WI38 (cell line): ENCODE results near the gene CD55.

Experiments
- H3K4me3 ChIP-seq: 2 replicates; pipeline ENCODE4 v1.5.1; 2011; ENCODE audit warnings: low read depth, mild to moderate bottlenecking, control low read depth, low read length
- TF ChIP-seq, protein P1 (sequence below): IDR thresholded peaks from 2 replicates; pipeline ENCODE4 v1.5.1; 2012; ENCODE audit warnings: low read depth, mild to moderate bottlenecking, control low read depth, low read length

CD55 gene

DNA sequence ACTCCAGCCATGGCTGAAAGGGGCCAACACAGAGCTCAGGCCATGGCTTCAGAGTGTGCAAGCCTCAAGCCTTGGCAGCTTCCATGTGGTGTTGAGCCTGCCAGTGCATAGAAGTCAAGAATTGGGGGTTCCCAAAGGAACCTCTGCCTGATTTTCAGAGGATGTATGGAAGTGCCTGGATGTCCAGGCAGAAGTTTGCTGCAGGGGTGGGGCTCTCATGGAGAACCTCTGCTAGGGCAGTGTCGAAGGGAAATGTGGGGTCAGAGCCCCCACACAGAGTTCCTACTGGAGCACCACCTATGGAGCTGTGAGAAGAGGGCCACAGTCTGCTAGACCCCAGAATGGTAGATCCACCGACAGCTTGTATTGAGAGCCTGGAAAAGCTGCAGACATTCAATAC is 29.8 kb upstream of the CD55 start:
- TF ChIP-seq, protein P1, sequence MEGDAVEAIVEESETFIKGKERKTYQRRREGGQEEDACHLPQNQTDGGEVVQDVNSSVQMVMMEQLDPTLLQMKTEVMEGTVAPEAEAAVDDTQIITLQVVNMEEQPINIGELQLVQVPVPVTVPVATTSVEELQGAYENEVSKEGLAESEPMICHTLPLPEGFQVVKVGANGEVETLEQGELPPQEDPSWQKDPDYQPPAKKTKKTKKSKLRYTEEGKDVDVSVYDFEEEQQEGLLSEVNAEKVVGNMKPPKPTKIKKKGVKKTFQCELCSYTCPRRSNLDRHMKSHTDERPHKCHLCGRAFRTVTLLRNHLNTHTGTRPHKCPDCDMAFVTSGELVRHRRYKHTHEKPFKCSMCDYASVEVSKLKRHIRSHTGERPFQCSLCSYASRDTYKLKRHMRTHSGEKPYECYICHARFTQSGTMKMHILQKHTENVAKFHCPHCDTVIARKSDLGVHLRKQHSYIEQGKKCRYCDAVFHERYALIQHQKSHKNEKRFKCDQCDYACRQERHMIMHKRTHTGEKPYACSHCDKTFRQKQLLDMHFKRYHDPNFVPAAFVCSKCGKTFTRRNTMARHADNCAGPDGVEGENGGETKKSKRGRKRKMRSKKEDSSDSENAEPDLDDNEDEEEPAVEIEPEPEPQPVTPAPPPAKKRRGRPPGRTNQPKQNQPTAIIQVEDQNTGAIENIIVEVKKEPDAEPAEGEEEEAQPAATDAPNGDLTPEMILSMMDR: no peak
- H3K4me3 ChIP-seq: no peak overlapping the region

DNA sequence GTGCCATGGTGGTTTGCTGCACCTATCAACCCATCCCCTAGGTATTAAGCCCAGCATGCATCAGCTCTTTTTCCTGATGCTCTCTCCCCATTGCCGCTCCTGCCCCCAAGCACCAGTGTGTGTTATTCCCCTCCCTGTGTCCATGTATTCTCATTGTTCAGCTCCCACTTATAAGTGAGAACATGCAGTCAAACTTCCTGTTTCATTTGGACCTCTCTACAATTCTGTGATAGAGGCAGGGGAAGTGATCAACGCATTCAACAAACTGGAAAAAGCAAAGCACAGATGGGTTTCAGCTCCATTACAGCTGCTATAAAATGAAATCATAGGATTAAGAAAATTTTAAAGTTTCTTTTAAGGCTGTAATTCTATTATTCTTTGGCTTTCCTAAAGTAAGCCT is 23.3 kb upstream of the CD55 start:
- TF ChIP-seq, protein P1: no peak
- H3K4me3 ChIP-seq: no peak overlapping the region

DNA sequence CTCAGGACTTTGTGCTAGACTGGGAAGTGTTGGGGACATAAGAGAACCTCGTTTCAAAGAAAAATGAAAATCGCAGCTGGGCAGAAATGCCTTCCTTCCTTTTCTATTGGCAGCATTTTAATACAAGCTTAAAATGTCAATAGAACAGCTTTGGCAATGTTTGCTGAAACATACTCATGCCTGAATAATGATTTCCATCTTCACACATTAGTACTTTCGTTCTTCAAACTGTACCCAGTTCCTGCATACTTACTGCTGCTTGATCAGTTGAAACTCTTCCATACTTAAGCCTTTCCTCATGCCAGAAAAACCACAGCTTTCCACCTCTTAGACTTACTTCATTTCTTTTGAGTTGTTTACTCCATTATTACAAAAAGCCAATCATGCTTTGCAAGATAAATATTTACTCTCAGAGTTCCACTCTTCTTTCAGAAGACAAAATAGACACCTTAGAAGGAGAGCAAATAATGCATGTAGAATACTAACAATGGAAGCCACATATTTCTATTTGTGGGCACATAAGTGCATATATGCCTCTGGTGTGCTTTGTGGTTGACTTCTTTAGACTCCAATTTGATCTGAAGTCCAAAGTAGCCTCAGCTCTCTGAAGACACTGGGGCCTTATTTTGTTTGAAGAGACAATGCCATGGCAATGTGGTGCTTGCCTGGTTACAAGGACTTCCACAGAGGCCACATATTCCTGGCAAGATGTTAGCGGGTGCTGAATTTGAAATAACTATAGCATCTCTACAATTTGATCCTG is 22.7 kb upstream of the CD55 start:
- no peak overlapping the region for H3K4me3 ChIP-seq
- TF ChIP-seq, protein P1: no peak

DNA sequence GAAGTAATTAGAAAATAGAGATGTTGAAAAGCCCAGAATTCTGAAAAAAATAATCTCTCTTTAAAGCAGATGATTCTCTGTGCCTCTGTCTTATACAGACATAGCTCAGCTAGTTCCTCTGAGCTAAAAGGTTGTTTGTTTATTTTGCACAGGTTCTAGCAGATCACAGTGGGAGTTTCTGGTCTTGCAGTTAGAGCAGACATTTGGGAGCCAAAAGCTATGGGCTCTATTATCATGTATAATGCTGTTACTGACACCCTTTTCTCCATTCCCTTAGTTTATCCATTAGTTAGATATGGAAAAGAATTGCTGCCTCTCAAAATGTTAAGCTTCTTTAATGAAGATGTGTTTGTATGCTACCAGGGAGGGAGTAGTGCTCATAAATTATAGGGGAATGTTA is 20.5 kb upstream of the CD55 start:
- H3K4me3 ChIP-seq: no peak overlapping the region
- TF ChIP-seq, protein P1: no peak

DNA sequence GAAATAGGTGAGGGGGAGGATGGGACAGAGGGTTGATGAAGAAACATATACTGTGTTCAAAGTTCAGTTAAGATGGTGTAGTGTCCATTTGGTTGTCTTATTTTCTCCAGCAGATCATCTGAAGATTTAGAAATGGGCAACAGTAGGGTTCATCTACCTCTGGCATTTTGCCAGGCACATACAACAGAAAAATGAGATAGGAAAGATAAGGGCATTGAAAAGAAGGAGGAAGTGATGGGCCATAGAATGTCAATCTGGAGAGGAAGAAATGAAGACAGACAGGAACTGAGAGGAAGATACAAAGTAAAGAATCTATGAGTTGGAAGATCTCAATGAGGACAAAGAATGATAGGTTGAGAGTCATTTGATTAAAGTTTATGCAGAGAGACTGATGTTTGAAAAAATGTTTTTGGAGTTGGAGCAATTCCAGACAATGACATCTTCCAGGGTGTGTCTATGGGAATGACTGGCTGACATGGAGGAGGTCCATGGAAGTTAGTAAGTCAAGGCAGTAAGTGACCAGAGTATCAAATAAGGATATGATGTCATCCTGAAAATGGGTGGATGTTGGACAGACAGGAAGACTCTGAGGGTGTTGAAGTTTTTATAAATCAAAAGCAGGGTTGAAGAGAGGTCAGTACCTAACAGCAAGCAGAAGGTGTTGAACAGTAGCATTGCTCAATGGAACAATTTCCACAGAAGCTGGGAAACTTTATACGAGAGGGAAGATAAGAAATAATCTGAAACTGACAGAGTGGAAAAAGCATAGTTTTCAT is 18.7 kb upstream of the CD55 start:
- H3K4me3 ChIP-seq: no peak overlapping the region
- TF ChIP-seq, protein P1: no peak

DNA sequence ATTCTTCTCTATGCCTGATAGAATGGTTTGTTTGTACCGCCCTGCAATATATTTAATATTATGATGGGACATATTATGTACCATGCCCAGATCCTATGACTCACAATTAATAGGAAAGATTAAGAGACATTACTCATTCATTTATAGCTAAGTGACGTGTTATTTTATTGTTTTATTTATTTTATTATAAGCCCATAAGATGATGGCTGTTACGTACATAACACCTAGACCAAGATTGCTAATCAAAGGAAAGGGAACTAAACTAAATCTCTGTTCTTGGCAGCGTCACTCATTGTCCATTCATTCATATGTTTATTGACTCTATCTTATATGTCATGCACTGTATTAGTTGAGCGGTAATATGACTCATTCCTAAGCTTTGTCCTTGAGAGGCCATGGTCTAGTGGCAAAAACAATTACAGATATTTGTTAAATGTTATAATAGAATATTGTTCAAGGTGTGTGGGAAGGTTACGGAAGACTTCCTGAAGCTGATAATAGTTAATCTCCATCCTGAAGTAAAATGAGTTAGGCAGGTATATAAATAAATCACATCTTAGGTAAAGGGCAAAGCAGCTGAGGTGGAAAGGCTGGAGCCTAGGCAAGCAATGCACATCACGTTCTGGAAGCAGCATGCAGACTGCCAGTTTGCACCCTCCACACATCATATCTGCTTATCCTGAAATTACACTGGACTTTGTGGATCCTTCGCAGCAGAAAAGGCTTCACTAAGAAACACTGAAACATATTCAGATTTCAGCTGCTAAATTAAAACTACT is 16.6 kb upstream of the CD55 start:
- no peak overlapping the region for H3K4me3 ChIP-seq
- TF ChIP-seq, protein P1: no peak
